HepG2 (cell line): ENCODE measurements around the gene RBM19.

Experiments used
- EZH2 ChIP-seq: conservative IDR thresholded peaks from 2 replicates; pipeline ENCODE4 v1.6.1; 2012; ENCODE audit warnings: mild to moderate bottlenecking, low read depth, low read length, moderate library complexity
- GRHL1 ChIP-seq: sonication (generic); formaldehyde crosslinking; conservative IDR thresholded peaks from 2 replicates; pipeline ENCODE4 v1.8.0; 2022; ENCODE audit warnings: missing genetic modification reagents
- HNF4A ChIP-seq: sonication (generic); formaldehyde crosslinking; IDR thresholded peaks from 2 replicates; pipeline ENCODE4 v1.4.0; 2020; ENCODE audit warnings: missing genetic modification reagents
- HNRNPK ChIP-seq: fragments of 200-400 bp; formaldehyde crosslinking; IDR thresholded peaks from 2 replicates; pipeline ENCODE4 v1.6.1; 2018; ENCODE audit warnings: low read length, low read depth, moderate library complexity, mild to moderate bottlenecking; ENCODE audit not compliant: poor library complexity, severe bottlenecking
- KDM4B ChIP-seq: sonication (generic); formaldehyde crosslinking; IDR thresholded peaks from 2 replicates; pipeline ENCODE4 v1.4.0; 2020; ENCODE audit warnings: missing genetic modification reagents
- PHF20 ChIP-seq: sonication (generic); formaldehyde crosslinking; IDR thresholded peaks from 2 replicates; pipeline ENCODE4 v1.5.0; 2020; ENCODE audit warnings: mild to moderate bottlenecking, missing genetic modification reagents
- POLR2A ChIP-seq, 2 experiments: IDR thresholded peaks; 2 replicates each; pipeline ENCODE4 v1.6.1; 2011; ENCODE audit warnings: low read depth in 2 of 2, low read length in 2 of 2, mild to moderate bottlenecking in 1 of 2, moderate library complexity in 1 of 2; ENCODE audit not compliant: insufficient read depth in 1 of 2
- TP53 ChIP-seq: sonication (generic); formaldehyde crosslinking; conservative IDR thresholded peaks from 2 replicates; pipeline ENCODE4 v1.4.0; 2020; ENCODE audit warnings: missing genetic modification reagents
- ZKSCAN8 ChIP-seq: IDR thresholded peaks from 2 replicates; pipeline ENCODE4 v1.6.1; 2016; ENCODE audit warnings: borderline replicate concordance, missing genetic modification reagents, missing compliant biosample characterization
- ZNF143 ChIP-seq: sonication (generic); formaldehyde crosslinking; IDR thresholded peaks from 2 replicates; pipeline ENCODE4 v1.4.0; 2020; ENCODE audit warnings: missing genetic modification reagents
- ZNF570 ChIP-seq: sonication (generic); formaldehyde crosslinking; IDR thresholded peaks from 2 replicates; pipeline ENCODE4 v1.4.0; 2020; ENCODE audit warnings: mild to moderate bottlenecking, missing genetic modification reagents, borderline replicate concordance

DNA sequence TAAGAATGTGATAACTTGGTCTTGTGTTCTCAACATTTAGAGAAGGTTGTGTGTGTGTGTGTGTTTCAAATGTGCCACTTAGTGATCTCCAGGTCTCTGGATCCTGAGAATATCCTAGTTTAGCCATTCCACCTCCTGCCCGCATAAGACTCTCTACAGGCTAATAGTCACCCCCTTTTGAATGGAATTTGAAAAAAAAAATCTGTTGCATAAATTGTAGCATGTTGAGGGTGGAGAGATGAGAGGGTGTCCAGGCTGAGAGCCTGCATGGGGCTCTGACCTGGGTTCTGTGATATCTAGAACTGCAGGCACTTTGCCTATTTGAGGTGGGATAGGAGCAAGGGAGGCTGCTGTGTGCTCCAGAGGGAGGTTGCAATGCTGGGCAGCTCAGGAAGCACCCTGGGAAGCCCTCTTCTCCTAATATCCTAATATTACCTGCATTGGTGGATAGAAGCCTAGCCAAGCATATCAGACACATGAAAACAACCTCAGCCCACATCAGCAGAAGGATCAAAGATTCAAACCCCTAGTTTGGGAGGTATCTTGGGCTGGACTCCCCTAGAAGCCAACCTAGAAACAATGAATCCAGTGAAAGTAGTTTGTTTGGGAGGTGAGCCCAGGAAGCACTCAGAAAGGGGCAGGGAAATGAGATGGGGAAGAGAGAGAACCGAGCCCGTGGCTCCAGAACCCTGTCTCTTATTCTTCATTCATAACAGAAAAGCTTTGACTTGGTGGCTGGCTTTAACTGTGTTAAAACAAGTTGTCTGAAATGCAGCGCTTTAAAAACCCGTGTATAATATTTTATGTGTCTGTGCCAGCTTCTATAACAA lies 35.6 kb upstream of the RBM19 start:
- TF ChIP-seq HNRNPK (no peak), ZNF570 (no peak), KDM4B (CRISPR knock-in tag) (no peak), ZNF143 (no peak), GRHL1 (CRISPR knock-in tag) (no peak), PHF20 (CRISPR knock-in tag) (no peak), ZKSCAN8 (CRISPR knock-in tag) (no peak), EZH2 (no peak), HNF4A (no peak), POLR2A (IDR thresholded peaks at IDR 0.05; ENCODE audit: insufficient read depth in 1 of 2, low read depth in 2 of 2, low read length in 2 of 2) (no peak), TP53 (no peak)
